Inferior parietal cortex (tissue), 1 donor: ENCODE measurements around the gene F8A3.
"Not testable (repeated sequence)": the region's sequence is repeated elsewhere in the genome, so short reads cannot be mapped to it uniquely, and the experiment has no call there.

ENCODE experiments used
- DNase-seq: peaks from one replicate; pipeline ENCODE4 v3.0.0-alpha.2; 2016; ENCODE audit errors: extremely low spot score

Gene F8A3

GRCh38 chrX:155458471-155458870 lies at the start of gene F8A3:
F8A3 (minus strand) TSS chrX:155458620; CDS start chrX:155458600, 20 bp downstream.
- not testable (repeated sequence) for DNase-seq

GRCh38 chrX:155505296-155505695 lies 46.9 kb upstream of the F8A3 start:
- DNase-seq, result no peak

- DNase-seq, result not testable (repeated sequence)
These were observed 36.7 kb upstream of the F8A3 start for GRCh38 chrX:155495134-155495533.

GRCh38 chrX:155491421-155491820 lies 33.0 kb upstream of the F8A3 start:
- not testable (repeated sequence) for DNase-seq

- DNase-seq, result not testable (repeated sequence)
These were observed 18.7 kb upstream of the F8A3 start for GRCh38 chrX:155477136-155477535.

- DNase-seq, result not testable (repeated sequence)
These were observed 8.0 kb upstream of the F8A3 start for GRCh38 chrX:155466269-155466938.

- not testable (repeated sequence) for DNase-seq
These were observed 2.1 kb upstream of the F8A3 start for GRCh38 chrX:155460501-155460900.

- DNase-seq, result not testable (repeated sequence)
These were observed 516 bp downstream of the F8A3 start for GRCh38 chrX:155457761-155458447.

- no peak for DNase-seq
These were observed 17.3 kb downstream of the F8A3 start for GRCh38 chrX:155441097-155441496.

GRCh38 chrX:155435744-155436112 lies 22.7 kb downstream of the F8A3 start:
- DNase-seq, result no peak

- DNase-seq, result peak; percentile 2
These were observed 23.3 kb downstream of the F8A3 start for GRCh38 chrX:155434906-155435743.

- DNase-seq, result no peak
These were observed 40.7 kb downstream of the F8A3 start for GRCh38 chrX:155417769-155418168.
